ENCODE results near the gene CTDP1. TPM values are rescaled to one million over a fixed set of nuclear protein-coding genes. Genes with fewer than 3 reads are reported as not detected.

The CTDP1 gene
- total RNA-seq, 1 donor from 2014 or later = 27.3 TPM

DNA sequence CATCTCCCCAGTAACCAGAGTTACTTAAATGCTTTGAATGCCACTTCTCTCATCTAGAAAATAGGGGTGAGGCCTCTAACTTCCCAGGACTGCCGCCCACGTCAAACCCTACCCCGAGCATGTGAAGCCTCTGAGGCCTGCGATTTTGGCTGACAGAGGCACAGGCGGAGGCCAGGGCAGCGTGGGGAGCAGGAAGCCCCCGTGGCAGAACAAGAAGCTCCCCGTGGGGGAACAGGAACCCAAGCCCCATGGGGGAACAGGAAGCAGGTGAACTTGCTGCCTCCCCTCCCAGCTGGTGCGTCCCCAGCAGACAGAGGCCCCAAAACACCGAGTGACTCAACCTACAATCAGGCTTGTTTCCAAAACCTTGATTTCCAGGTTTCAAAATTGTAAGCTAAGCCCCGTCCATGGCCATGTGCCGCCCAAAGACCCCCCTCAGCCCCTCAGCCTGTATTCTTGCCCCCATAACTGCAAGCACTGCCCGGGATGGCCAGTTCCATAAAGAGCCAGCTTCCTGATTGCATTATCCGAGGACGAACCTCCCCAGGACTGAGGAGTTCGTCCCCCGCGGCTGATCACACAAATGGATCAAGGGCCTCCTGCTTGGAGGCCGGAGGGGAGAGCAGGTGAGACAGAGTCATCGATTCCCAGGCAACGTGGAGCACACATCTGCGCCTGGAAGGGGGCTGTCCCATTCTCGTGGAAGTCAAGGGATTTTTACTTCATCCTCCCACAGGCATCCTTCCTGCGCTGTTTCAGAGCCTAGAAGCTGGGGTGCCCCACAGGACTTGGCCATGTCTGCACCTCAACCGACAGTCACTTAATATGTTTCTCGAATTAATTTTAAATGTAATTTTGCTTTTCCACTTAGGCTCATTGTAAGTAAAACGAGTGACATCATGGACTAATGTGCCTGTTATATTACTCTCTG is 36.3 kb upstream of the CTDP1 start:
- no peak for DNase-seq (ENCODE audit: low spot score)

DNA sequence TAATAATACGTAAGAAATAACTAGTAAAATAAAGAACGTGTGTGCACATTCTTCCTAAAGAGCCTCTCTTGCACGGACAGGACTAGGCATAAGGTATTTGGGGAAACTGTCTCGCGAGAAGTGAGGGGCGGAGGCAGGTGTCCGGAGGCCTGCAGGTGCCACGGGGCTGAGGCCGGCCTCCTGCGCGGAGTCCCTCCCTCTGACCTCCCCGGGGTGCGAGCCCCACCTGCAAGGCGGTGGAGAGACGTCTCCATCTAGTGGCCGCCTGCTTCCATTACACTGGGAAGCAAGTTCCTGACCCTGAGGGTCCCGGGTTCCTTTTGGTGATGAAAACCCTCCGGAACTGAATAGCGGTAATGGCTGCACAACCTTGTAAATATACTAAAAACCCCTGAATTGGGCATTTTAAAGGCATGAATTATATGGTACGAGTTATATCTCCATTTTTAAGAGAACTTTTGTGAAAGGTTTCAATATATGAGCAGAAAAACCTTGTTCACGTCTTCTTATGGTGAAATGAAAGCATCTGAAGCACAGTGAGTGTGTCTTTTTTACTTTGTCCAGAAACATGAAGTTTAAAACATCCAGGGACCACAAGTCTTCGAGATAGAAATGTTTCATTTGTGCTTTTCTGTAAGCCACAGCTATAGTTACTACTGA is 35.5 kb upstream of the CTDP1 start:
- peak; percentile 22 for DNase-seq (ENCODE audit: low spot score)

DNA sequence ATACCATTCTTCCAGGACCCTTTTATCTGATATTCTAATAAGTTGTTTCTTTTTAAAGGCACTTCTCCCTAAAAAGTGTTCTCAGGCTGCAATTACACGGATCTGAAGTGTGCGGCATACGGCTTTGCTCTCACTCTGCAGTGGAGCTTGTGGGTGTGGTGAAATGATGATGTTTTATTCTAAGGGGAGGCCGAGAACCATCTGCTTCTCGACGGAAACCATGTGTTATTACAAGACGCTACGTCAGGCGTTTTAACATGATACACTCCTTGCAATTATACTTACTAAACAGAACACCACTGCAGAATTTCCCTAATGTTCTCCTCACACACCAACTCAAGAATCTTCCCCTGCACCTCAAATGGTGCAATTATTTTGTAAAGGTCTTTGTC is 34.9 kb upstream of the CTDP1 start:
- DNase-seq (ENCODE audit: low spot score) = no peak

DNA sequence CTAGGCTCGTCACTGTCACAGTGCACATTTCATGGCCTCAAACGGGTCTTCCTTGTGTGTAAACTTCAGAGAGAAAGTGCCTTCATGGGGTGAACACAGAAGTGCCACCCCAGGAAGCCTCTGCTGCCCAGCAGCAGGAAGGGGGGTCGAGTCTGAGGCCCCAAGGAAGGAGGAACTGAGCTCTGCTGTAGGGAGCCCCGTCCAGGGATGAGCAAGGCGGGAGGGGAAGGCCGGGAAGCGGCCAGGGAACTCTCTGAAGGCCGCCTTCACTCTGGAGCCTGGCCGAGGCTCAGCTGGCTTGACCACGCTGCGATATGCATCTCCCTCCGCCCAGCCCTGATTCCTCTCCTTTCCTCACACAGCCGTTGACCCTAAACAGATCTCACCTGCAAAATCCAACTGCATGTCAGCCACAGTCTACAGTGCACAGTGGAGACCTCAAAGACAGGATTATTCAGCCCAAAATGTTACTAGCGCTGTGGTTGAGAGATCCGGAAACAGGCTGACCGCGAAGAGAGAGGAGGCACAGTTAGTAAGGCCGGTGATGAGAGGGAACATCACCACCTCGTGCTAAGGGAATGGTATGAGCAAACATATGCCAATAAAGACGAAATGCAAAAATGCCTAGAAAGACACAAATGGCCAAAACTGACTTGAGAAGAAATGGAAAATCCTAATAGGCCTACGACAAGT is 34.2 kb upstream of the CTDP1 start:
- DNase-seq (ENCODE audit: low spot score) = no peak

DNA sequence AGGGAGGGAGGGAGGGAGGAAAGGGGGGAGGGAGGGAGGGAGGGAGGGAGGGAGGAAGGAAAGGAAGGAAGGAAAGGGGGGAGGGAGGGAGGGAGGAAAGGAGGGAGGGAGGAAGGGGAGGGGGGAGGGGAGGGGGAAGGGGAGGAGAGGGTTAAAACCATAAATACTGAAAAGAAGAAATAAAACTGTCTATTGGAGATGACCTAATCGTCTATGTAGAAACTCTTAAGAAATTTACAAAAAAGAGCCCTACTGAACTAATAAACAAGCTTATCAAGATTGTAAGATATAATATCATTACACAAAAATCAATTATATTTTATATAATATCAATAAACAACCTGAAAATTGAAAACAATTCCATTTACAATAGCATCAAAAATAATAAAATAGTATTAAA is 32.3 kb upstream of the CTDP1 start:
- DNase-seq (ENCODE audit: low spot score) = no peak

DNA sequence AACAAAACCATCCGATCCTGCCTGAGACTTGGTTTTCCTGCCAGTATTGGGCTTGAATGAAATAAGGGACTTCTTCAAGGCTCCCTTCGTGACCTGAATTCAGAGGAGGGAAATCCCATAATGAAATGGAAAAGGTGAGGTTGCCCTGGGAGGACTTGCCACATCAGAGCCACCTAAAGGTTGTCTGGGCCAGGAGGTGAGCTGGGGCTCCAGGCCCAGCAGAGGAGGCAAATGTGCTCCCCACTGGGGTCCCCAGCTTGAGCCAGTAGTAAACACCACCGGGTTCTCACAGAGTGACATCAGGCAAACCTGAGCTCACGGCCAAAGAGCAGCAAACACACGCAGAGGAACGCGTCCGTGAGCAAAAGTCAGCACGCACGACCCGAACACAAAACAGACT is 28.6 kb upstream of the CTDP1 start:
- DNase-seq (ENCODE audit: low spot score) = no peak

DNA sequence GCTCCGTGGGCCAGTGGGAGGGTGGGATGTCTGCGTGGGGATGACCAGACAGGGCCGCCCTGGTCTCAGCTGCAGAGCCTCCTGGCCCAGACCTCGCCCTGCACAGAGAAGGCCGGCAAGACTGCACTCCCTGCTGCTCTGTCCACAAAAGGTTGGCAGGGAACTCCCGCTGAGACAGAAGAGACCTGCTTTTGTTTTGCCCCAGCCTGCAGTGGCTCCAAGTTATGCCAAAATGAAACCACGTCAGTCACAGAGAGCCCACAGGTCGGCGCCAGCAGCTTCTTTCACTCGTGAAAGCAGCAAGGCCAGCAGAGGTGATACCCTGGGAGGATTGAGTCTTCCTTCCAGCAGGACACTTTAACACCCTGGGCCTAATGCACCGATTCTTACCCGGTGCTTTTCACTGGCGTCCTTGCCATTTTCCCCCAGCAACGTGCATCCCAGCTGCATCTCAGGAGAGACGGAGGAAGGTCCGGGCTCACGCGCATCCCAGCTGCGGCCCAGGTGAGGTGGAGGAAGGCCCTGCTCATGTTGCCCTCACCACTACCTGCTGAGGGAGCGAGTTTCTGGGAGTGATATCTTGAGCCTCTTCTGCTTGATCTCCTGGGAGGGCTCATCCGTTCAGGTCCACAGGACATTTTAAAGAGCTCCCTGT is 22.1 kb upstream of the CTDP1 start:
- no peak for DNase-seq (ENCODE audit: low spot score)

DNA sequence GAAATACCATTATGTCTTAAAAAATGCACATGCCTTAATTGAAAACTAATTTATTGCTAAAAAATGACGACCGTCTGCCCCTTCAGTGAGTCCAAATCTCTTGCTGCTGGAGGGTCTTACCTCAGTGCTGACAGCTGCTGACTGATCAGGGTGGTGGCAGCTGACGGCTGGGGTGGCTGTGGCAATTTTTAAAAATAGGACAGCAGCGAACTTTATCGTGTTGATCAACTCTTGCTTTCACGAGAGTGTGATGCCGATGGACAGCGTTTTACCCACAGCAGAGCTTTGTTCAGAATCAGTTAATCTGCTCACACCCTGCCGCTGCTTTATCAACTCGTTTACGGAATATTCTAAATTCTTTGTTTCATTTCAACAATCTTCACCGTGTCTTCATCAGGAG is 21.2 kb upstream of the CTDP1 start:
- DNase-seq (ENCODE audit: low spot score) = no peak

DNA sequence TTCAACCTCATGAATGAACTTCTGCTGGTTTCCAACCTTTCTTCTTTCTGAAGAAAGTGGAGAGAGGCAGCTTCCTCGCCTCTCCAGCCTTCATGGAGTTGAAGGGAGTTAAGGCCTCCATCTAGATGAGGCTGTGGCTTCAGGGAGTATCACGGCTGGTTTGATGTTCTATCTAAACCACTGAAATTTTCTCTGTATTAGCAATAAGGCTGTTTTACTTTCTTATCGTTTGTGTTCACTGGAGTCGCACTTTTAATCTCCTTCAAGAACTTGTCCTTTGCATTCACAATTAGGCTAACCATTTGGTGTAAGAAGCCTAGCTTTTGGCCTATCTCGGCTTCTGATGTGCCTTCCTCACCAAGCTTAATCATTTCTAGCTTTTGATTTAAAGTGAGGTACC is 19.9 kb upstream of the CTDP1 start:
- DNase-seq (ENCODE audit: low spot score) = no peak

DNA sequence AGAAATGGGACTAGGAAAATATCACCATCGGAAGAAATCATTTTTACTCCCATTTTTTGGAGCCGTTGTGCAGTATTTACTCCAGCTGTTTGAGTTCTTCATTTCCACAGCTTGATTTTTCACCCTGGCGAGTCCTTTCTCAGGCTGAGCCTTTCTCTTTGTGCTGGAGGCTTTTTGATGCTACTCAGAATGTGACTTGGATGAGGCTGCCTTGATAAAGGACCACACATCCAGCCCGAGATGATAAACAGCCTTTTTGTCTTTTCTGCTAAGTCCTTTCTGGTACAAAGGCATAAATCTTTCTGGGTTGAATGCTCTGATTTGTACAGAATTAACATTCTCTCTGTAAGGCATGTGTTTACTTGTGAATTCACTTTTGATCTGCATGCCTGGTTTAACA is 17.6 kb upstream of the CTDP1 start:
- DNase-seq (ENCODE audit: low spot score) = no peak

DNA sequence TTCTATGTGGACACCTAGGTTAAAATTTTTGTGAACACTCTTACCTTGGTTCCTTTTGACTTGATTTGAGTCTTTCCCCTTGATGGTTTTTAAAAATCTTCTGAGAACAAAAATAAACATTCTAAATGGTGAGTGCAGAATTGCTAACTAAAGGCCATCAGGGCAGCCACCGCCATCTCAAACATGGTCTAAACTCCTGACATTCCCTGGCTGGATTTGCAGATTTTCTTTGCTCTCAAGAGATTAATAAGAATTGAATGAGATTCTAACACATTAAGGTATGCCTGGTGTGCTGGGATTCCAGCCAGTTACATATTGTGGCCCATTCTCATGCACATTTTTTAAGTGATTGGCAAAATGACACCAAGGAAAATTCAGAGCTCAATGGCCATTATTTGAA is 17.2 kb upstream of the CTDP1 start:
- no peak for DNase-seq (ENCODE audit: low spot score)

DNA sequence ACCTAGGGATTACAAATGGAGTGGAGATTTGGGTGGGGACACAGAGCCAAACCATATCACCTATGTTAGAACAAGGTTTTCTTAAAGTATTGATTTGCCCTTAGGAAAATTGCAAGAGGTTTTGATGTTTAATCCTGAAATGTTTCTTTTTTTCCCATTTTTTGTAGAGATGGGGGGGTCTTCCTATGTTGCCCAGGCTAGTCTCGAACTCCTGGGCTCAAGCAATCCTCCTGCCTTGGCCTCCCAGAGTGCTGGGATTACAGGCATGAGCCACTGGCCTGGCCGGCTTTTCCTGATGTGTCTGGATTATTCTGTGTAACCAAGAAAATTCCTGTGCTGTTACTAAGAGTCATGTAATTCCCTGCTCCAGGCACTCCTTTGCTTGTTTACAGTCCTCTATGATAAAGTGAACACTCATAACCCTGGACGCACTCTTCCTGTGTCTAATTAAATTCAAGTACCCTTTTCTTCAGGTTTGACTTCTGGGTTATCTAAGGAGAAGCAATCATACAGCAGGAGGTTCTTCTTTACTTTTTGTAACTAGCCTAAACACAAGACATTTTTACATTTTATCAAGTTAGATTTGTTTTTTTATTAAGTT is 15.0 kb upstream of the CTDP1 start:
- DNase-seq (ENCODE audit: low spot score) = no peak

DNA sequence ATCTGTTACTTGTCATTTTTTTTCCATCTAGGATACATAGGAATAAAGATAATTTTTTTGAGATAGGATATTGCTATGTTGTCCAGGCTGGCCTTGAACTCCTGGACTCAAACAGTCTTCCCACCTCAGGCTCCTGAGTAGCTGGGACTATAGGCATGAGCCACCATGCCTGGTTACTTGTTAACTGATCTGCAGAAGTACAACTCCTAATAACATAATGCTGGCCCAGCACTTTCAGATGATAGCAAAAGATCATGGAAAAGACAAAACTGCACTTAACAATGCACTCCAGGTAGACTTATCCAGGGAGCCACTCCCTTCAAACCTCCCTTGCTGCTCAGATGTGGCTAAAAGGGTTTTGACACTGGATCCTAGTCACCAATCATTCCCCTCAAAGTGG is 11.4 kb upstream of the CTDP1 start:
- DNase-seq (ENCODE audit: low spot score) = no peak

DNA sequence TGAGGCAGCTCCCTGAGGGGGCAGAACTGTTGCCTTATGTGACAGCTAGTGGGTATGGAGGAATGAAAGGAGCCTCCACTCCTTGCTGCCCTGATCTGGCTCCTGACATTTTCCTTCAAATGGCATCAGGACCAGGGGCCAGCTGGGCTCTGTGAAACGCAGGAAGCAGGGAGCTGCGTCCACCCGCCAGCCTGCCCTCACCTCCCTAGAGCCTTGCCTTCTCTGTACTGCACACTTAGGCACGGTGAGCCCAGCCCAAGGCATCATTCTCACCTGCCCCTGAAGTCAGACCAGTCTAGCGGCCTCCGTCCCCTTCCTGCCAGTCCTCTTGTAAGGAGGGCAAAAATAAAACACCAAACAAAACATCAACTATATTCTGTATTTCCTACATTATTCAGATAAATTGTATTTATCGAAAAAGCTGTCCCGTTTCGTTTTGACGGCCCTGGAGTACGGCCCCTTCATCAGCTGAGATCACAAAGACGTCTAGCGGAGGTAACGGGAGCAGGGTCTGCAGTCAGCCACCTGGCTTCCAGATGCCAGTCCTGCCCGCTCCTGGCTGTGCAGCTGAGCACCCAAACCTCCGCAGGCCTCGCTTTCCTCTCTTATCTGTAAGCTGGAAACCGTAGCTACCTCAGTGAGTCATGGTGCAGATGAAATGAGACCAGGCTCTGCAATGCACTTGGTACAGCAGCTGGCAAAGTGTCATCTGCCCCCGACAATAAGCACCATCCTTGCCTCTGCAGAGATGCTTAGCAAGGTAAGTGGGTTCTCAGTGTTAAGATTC is 6.9 kb upstream of the CTDP1 start:
- no peak for DNase-seq (ENCODE audit: low spot score)

DNA sequence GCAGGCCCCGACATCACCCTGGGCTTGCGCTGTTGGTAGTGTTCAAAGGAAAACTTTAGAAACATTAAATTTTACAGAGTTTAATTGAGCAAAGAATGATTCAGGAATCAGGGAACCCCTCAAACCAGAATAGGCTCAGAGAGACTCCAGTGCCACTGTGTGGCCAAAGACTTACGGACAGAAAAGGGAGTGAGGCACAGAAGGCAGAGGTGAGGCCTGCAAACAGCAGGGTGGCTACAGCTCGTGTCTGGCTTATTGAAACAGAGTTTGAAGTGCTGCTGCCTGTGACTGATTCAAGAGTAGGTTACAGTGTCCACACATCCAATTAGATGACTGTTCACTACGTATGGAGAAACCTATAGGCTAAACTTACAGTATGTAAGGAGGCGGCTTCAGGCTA is 2.4 kb upstream of the CTDP1 start:
- no peak for DNase-seq (ENCODE audit: low spot score)

DNA sequence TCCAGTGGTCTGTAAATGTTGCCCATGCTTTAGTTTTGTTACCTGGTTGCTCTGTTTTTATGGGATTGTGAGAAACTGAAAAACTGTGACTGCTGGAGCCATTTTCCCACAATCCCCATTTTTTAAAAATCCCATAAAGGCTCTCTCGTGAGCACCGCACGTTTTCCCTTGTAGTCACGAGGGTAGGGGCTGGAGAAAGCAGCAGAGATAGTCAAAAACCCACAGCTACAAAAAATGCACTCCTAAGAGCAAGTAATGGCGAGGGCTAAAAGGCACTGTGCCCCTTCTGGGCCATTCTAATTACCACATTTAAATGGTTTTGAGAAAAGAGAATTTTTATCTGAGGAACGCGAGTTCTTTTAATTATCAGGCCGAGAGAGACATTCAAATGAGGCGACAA is 1.8 kb upstream of the CTDP1 start:
- DNase-seq (ENCODE audit: low spot score) = no peak

DNA sequence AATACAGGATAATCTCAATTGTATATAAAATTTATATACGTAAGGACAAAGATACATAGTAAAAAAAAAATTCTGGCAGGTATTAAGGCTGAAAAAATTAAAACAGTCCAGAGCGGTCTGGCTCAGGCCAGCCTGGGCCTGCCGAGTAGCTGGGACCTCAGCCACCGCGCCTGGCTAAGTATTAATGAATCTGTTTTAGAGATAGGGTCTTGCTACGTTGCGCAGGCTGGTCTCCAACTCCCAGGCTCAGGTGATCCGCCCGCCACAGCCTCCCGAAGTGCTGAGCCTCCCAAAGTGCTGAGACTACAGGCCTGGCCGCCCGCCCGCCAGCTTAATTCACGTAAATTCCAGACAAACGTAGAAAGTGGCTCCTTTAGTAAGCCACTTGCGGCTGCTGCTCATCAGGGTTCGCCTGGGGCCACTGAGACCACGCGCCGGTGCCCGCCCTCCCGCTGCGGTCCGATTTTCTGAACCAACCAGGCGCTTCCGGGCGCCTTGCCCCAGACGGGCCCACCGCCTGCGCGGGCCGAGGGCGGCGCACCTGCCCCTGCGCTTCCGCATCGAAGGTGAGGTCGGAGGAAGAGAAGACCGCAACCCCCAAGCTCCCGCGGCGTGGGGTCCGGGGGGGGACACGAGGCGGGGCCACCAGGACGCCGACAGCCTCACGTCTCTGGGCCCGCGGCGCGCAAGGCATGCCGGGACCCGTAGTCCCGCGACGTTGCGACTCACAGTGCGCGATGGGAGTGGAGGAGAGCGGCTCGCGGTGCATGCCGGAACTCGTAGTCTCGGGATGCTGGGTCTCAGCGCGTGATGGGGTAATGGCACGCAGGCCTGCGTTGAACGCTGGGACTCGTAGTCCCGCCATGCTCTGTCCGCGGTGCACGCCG is 695 bp upstream of the CTDP1 start:
- peak; percentile 99 for DNase-seq (ENCODE audit: low spot score)

DNA sequence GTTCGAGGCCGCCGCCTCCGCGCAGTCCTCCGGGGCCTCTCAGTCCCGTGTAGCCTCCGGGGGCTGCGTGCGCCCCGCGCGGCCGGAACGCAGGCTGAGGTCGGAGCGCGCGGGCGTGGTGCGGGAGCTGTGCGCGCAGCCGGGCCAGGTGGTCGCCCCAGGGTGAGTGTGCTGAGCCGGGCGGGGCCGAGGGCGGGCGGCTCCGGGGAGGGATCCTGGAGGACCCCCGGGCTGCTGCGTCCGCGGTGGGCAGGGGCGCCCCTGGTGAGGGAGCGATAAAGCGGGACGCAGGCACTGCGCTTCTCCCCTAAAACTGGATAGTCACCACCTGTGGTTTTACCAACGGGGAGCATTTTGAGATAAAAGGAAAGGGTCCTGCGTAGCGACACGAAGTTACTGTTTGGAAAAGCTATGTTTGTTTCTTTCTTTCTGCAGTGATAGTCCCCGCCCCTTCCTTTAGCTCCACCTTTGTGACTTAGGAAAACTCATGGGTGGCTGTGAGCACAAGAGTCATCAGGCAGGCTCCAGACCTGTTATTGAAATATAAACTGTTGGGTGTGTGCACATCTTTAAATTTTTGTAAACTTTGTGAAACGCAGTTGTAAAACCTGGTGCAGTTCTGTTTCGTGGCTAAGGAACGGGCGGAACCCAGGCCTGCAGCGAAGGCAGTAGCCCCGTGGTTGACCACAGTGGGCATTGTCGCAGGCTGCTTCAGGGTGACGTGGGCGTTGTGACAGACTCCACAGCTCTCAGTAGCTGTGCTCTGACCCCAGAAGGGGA is 687 bp downstream of the CTDP1 start:
- DNase-seq (ENCODE audit: low spot score) = no peak

DNA sequence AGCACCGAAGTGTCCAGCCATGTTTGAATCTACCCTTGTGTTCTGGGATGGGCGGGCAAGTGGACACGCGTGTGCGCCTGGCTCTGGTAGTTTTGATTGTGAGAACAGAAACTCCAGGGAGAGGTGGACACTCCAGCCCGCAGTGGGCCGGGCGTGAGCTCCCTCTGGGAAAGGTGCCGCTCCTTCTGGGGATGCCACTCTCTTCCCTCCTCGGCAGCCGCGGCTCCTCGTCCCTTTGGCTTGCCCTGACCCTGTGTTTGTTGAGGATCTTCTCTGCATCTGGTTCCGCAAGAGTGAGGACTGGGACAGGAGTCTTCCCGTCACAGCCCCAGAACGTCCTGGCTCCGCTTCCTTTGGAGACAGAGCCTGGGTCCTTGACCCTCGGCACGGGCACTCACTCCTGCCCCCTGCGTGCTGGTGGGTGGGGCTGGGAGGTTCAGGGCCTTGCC is 1.3 kb downstream of the CTDP1 start:
- no peak for DNase-seq (ENCODE audit: low spot score)

All from mucosa of gallbladder (tissue), 1 donor.